ENCODE data around the gene SGF29.

Gene SGF29

GRCh38 chr16:28546626-28547025 is 7.1 kb upstream of the SGF29 start:
- TF ChIP-seq ZFX (IDR thresholded peaks at IDR 0.05) (no peak), CTCF (conservative IDR thresholded peaks at IDR 0.05) (no peak)
- no peak overlapping the region for H3K27ac ChIP-seq

GRCh38 chr16:28548306-28548802 is 5.4 kb upstream of the SGF29 start:
- H3K27ac ChIP-seq = no peak overlapping the region
- TF ChIP-seq ZFX (IDR thresholded peaks at IDR 0.05) (no peak), CTCF (conservative IDR thresholded peaks at IDR 0.05) (no peak)

- TF ChIP-seq CTCF (conservative IDR thresholded peaks at IDR 0.05) (peak; percentile 85), ZFX (IDR thresholded peaks at IDR 0.05) (no peak)
- no peak overlapping the region for H3K27ac ChIP-seq
Measured at GRCh38 chr16:28549301-28549899, 4.3 kb upstream of the SGF29 start.

GRCh38 chr16:28554634-28555423 is 1.1 kb downstream of the SGF29 start:
- H3K27ac ChIP-seq = peak overlapping the region; percentile 86; the same call in 1 of the 2 replicates
- TF ChIP-seq CTCF (conservative IDR thresholded peaks at IDR 0.05) (no peak), ZFX (IDR thresholded peaks at IDR 0.05) (no peak)

GRCh38 chr16:28555561-28555960 is 1.8 kb downstream of the SGF29 start:
- TF ChIP-seq CTCF (conservative IDR thresholded peaks at IDR 0.05) = no peak
- H3K27ac ChIP-seq = no peak overlapping the region

GRCh38 chr16:28556914-28557320 is 3.2 kb downstream of the SGF29 start:
- TF ChIP-seq CTCF (conservative IDR thresholded peaks at IDR 0.05) (no peak), ZFX (IDR thresholded peaks at IDR 0.05) (no peak)
- no peak overlapping the region for H3K27ac ChIP-seq

- TF ChIP-seq ZFX (IDR thresholded peaks at IDR 0.05) (no peak), CTCF (conservative IDR thresholded peaks at IDR 0.05) (no peak)
- no peak overlapping the region for H3K27ac ChIP-seq
Measured at GRCh38 chr16:28558456-28558855, 4.7 kb downstream of the SGF29 start.
